ENCODE data around the gene IL1RL1.

The IL1RL1 gene

DNA sequence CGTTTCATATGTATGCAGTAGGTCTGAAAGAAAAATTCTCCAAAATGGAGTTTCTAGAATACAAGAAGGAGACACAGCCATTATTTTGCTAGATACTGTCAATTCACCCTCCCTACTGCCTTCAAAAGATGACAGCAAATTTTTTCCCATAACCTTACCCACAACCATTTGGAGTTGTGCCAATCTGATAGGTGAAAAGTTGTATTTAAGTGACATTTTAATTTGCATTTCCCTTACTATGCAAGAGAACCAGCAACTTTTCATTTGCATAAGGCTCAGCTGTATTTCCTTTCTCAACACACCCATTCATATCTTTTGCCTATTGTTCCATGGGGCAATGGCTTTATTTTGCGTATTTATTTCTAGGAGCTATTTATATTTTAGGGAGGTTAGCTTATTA is 80.2 kb downstream of the IL1RL1 start:
- no peaks in the 10 kb centered on the region for H3F3A ChIP-seq (ENCODE audit: control insufficient read depth, insufficient read depth)
- no peak overlapping the region for H3K4me2 ChIP-seq (ENCODE audit: low read length)
- H3K9me2 ChIP-seq (replicated peaks; ENCODE audit: control insufficient read depth, low read length): no peaks in the 10 kb centered on the region
- H3K4me3 ChIP-seq (ENCODE audit: low read length): no peak overlapping the region
- H3K79me2 ChIP-seq (ENCODE audit: control insufficient read depth, low read length): no peaks in the 10 kb centered on the region
- no peaks in the 10 kb centered on the region for H4K20me1 ChIP-seq (ENCODE audit: control insufficient read depth, insufficient read depth, low read depth, low read length)
- H3K27me3 ChIP-seq (ENCODE audit: control insufficient read depth, low read length): no peaks in the 10 kb centered on the region
- H3K4me1 ChIP-seq (ENCODE audit: control insufficient read depth, low read length): no peaks in the 10 kb centered on the region
- H3K27ac ChIP-seq (ENCODE audit: low read depth, low read length): no peak overlapping the region
- no peak for TF ChIP-seq EZH2phosphoT487 (IDR thresholded peaks at IDR 0.05; ENCODE audit: borderline replicate concordance, low read length)
- H3K9me3 ChIP-seq (ENCODE audit: control insufficient read depth, insufficient read depth, low read length): no peaks in the 10 kb centered on the region
- no peaks in the 10 kb centered on the region for H3K36me3 ChIP-seq (ENCODE audit: control insufficient read depth, low read length)

DNA sequence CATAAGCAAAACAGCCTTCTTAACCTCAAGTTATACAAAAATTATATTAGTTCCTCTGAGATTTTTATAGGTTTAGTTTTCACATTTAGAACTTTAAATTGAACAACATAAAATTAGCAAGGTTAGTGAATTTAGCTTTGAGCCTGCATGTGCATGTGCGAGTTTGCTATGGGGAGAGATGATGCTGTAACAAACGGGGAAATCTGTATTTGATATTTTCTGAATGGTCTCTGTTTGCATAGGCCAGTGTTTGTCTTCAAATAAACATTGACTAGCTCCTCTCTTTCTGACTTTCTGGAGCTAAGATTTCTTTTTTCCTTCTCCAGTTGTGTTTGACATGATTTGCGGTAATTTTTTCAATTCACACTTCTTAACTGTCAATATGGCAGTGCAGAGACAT is 80.7 kb downstream of the IL1RL1 start:
- H3K4me3 ChIP-seq (ENCODE audit: low read length): no peak overlapping the region
- H3K27me3 ChIP-seq (ENCODE audit: control insufficient read depth, low read length): no peaks in the 10 kb centered on the region
- H3K27ac ChIP-seq (ENCODE audit: low read depth, low read length): no peak overlapping the region
- TF ChIP-seq, protein P1, sequence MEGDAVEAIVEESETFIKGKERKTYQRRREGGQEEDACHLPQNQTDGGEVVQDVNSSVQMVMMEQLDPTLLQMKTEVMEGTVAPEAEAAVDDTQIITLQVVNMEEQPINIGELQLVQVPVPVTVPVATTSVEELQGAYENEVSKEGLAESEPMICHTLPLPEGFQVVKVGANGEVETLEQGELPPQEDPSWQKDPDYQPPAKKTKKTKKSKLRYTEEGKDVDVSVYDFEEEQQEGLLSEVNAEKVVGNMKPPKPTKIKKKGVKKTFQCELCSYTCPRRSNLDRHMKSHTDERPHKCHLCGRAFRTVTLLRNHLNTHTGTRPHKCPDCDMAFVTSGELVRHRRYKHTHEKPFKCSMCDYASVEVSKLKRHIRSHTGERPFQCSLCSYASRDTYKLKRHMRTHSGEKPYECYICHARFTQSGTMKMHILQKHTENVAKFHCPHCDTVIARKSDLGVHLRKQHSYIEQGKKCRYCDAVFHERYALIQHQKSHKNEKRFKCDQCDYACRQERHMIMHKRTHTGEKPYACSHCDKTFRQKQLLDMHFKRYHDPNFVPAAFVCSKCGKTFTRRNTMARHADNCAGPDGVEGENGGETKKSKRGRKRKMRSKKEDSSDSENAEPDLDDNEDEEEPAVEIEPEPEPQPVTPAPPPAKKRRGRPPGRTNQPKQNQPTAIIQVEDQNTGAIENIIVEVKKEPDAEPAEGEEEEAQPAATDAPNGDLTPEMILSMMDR (IDR thresholded peaks at IDR 0.05; ENCODE audit: low read depth, low read length, poor library complexity, severe bottlenecking): no peak
- no peak for TF ChIP-seq EZH2phosphoT487 (IDR thresholded peaks at IDR 0.05; ENCODE audit: borderline replicate concordance, low read length)
- no peaks in the 10 kb centered on the region for H3K36me3 ChIP-seq (ENCODE audit: control insufficient read depth, low read length)
- no peaks in the 10 kb centered on the region for H4K20me1 ChIP-seq (ENCODE audit: control insufficient read depth, insufficient read depth, low read depth, low read length)
- no peaks in the 10 kb centered on the region for H3K9me2 ChIP-seq (replicated peaks; ENCODE audit: control insufficient read depth, low read length)
- no peak overlapping the region for H3K4me2 ChIP-seq (ENCODE audit: low read length)
- H3K4me1 ChIP-seq (ENCODE audit: control insufficient read depth, low read length): no peaks in the 10 kb centered on the region
- H3K79me2 ChIP-seq (ENCODE audit: control insufficient read depth, low read length): no peaks in the 10 kb centered on the region
- H3F3A ChIP-seq (ENCODE audit: control insufficient read depth, insufficient read depth): no peaks in the 10 kb centered on the region
- H3K9me3 ChIP-seq (ENCODE audit: control insufficient read depth, insufficient read depth, low read length): no peaks in the 10 kb centered on the region

DNA sequence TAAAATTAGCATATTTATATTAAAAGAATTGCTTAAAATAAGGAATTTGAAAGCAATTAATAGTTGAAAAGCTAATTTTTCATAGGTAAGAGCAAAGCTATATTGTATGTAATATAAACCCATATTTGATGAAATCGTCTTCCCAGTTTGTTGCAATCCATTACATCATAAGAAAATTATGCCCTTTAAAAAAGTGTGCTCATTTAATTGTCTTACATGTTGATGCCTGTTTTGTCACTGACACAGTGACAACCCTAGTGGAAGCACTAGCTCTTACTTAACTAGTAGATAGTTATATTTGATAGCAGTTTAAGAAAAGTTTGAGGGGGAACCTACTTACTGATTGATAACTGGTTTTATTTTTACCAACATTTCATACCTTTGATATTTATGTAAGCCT is 81.6 kb downstream of the IL1RL1 start:
- no peak for TF ChIP-seq EZH2phosphoT487 (IDR thresholded peaks at IDR 0.05; ENCODE audit: borderline replicate concordance, low read length)
- TF ChIP-seq, protein P1 (IDR thresholded peaks at IDR 0.05; ENCODE audit: low read depth, low read length, poor library complexity, severe bottlenecking): no peak
- Histone ChIP-seq H3K79me2 (ENCODE audit: control insufficient read depth, low read length) (no peaks in the 10 kb centered on the region), H3K27me3 (ENCODE audit: control insufficient read depth, low read length) (no peaks in the 10 kb centered on the region), H3K4me3 (ENCODE audit: low read length) (no peak overlapping the region), H3K9me2 (replicated peaks; ENCODE audit: control insufficient read depth, low read length) (no peaks in the 10 kb centered on the region), H4K20me1 (ENCODE audit: control insufficient read depth, insufficient read depth, low read depth, low read length) (no peaks in the 10 kb centered on the region), H3K4me2 (ENCODE audit: low read length) (no peak overlapping the region), H3K27ac (ENCODE audit: low read depth, low read length) (no peak overlapping the region), H3F3A (ENCODE audit: control insufficient read depth, insufficient read depth) (no peaks in the 10 kb centered on the region), H3K36me3 (ENCODE audit: control insufficient read depth, low read length) (no peaks in the 10 kb centered on the region), H3K9me3 (ENCODE audit: control insufficient read depth, insufficient read depth, low read length) (no peaks in the 10 kb centered on the region), H3K4me1 (ENCODE audit: control insufficient read depth, low read length) (no peaks in the 10 kb centered on the region)

DNA sequence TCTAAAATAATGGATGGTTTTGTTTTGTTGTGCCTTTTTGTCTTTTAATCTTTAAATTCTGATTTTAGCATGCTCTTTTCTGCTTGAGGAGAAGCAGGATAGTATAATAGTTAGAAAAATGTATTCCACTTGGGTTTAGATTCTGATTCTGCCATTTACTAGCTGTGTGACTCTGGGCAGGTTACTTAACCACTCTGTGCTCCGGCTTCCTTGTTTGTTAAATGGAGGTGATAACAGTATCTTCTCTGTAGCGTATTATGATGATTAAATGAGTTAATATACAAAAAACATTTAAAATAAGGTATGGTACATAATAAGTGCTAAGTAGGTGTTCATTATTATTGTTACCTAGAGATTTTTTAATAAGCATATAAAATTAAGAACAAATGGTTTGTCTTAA is 84.6 kb downstream of the IL1RL1 start:
- Histone ChIP-seq H3F3A (ENCODE audit: control insufficient read depth, insufficient read depth) (no peaks in the 10 kb centered on the region), H4K20me1 (ENCODE audit: control insufficient read depth, insufficient read depth, low read depth, low read length) (no peaks in the 10 kb centered on the region), H3K27ac (ENCODE audit: low read depth, low read length) (no peak overlapping the region), H3K9me2 (replicated peaks; ENCODE audit: control insufficient read depth, low read length) (no peaks in the 10 kb centered on the region), H3K4me1 (ENCODE audit: control insufficient read depth, low read length) (no peaks in the 10 kb centered on the region), H3K9me3 (ENCODE audit: control insufficient read depth, insufficient read depth, low read length) (no peaks in the 10 kb centered on the region), H3K79me2 (ENCODE audit: control insufficient read depth, low read length) (no peaks in the 10 kb centered on the region), H3K36me3 (ENCODE audit: control insufficient read depth, low read length) (no peaks in the 10 kb centered on the region), H3K27me3 (ENCODE audit: control insufficient read depth, low read length) (no peaks in the 10 kb centered on the region), H3K4me2 (ENCODE audit: low read length) (no peak overlapping the region), H3K4me3 (ENCODE audit: low read length) (no peak overlapping the region)
- TF ChIP-seq EZH2phosphoT487 (IDR thresholded peaks at IDR 0.05; ENCODE audit: borderline replicate concordance, low read length): no peak
- TF ChIP-seq, protein P1 (IDR thresholded peaks at IDR 0.05; ENCODE audit: low read depth, low read length, poor library complexity, severe bottlenecking): no peak
